HUDEP-2 (cell line): ENCODE data around the gene TAS2R41.
"Not testable (repeated sequence)": the region's sequence is repeated elsewhere in the genome, so short reads cannot be mapped to it uniquely, and the experiment has no call there.

Experiments used
- DNase-seq, 76 experiments: peaks; one replicate each; lab custom pipeline; 2025; ENCODE audit not compliant: unreplicated experiment in 76 of 76; lab: John Stamatoyannopoulos, UW

Gene TAS2R41

DNA sequence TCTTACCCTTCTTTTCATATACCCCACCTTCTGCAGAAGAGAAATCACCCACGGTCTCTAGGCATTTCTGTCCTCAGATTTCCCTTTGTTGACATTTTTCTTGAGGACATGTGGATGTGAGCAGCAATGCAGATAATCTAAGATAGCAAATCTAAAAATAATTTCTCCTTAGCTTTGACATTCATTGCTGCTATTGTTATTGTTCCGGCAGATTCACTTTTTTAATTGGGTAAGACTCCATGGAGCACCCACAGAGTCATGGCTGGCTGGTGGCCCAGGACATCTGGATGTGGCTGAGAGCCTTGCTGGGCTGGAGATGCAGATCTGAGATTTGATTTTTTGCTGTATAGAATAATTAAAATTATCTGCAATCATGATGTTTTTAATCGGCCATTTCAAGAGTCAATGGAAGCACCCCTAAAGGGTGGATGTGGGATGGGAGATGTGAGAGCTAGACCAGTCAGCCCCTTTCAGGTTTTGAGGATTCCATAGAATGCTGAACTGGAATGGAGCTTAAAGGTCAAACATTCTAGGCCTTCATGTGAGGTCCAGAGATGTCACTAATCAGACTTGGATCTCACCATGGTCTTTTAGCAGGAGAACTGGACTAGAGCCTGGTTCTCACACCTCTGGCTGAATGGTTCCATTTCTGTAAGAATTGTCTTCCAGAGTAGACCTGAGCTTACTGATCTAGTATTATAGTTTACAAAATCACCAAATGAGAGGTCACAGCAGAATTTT is 37.5 kb downstream of the TAS2R41 start:
- DNase-seq, result no peak

- DNase-seq, result no peak
These were observed 39.3 kb downstream of the TAS2R41 start for GRCh38 chr7:143516981-143517380.

GRCh38 chr7:143518521-143518920 is 40.8 kb downstream of the TAS2R41 start:
- DNase-seq, result no peak

DNA sequence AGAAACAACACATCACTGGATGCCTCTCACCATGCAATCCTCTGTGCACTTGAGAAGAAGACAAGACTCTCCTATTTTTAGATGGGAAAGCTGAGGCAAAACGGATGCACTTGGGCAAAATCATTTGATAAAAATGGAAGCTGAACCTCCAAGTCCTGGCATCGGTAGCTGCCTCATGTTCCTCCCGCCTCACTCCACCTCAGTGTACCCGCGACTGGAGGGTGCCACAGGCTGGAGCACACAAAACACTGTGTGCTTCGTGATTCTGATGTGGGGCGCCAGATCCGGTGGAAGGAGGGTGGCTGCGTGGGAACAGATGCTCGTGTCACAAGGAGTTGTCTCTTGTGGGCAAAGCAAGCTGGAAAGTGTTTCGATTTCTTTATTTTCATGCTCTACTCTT is 41.3 kb downstream of the TAS2R41 start:
- no peak for DNase-seq

GRCh38 chr7:143519411-143520131 is 41.9 kb downstream of the TAS2R41 start:
- no peak for DNase-seq

DNA sequence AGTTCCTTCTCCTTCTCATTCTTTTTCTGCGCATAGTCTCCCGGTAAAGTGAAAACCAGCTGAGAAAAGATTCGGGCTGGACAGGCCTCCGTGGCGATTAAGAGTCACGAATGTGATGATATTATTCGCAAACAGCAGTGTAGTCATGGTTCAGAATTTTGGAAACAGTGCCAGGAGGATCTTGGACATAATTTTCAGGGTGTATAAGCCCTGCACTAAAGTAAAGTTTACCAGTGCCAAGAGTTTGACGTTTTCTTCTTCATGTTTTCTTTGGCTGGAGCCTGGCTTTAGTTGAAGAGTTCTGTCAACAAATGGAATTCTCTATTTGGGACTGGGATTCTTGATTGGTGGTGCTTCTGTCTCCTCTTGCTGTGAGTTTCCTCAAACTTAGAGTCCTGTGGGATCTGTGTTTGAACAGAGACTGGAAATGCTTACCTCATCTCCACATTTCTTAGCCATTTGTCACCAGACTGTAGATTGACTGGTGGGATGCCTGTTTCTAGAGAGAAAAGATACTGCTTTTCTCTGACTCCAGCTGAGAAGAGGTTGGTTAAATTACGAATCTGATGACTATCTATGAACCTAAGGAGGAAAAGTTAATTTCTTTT is 44.7 kb downstream of the TAS2R41 start:
- not testable (repeated sequence) for DNase-seq
